Vein endothelial cell (primary cell): Measurements from ENCODE around the gene PACS2. TPM values are rescaled to one million over a fixed set of nuclear protein-coding genes. Genes with fewer than 3 reads are reported as not detected.

Experiments
- total RNA-seq: library from RNA; depleted of rRNA; stranded (reverse); fragments of >200 nt; gene quantifications from 2 replicates; pipeline ENCODE4 v1.2.3, GENCODE V29; 2012

The PACS2 gene
- total RNA-seq: 69.9 and 99.9 TPM in 2 replicates

DNA sequence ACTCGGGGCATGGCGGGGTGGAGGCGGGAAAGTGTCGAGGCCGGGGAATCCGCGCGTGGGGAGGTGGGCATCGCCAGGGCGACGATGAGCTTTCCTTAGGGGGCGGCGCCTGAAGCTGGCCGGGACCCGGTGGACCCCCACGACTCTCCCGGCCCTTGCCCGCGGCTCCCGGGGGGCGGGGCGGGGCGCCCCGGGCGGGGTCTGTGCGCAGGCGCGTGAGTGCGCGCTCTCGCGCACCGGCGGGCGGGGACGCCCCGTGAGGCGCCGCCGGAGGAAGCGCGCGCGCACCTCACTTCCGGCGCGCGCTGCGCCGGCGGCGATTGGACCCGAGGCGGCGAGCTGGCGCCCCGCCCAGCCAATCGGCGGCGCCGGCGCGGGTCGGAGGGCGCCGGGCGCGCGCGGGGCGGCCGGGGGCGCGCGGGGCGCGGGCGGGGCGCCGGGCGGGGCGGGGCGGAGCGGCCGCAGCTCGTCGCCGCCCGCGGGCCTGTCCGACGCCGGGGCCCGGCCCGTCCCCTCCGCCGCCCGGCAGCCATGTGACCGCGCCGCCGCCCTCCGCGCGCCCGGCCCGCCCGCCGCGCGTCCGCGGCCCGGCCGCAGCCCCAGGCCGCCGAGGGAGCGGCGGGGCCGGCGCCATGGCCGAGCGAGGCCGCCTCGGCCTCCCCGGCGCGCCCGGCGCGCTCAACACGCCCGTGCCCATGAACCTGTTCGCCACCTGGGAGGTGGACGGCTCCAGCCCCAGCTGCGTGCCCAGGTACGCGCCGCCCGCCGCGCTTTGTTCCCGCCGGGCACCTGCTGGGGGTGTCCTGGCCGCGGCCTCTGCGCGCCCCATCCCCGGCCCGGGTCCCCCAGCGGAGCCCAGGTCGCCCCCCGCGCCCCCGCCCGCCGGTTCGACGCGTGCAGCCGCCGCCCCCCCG is at the start of gene PACS2:
Gene PACS2, plus strand, starts transcription at position 462 of the 914 bp plus-strand sequence. Its CDS starts 171 bp downstream, at position 633.

DNA sequence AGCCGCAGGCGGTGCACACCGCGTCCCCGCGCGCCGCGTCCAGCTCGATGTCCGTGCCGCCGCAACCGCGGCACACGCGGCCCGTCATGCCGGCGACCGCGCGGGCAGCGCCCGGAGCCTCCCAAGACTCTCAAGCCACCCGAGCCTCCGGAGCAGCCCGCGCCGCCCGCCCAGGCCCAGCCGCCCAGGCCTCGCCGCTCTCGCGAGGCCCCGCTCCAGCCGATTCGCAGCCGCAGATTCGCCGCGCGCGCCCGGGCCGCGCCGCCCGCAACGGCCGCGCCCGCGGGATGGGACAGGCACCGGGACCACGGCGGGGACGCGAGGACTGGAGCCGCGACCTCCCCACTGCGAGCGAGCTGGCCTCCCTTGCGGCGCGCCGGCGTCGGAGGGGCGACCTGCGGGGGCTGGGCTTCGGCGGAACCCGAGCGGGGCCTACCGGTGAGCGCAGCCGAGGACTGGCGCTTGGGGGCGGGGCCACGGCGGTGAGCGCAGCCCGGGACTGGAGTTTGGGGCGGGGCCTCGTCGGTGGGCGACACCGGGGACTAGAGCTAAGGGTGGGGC is 13.9 kb upstream of the PACS2 start, which contains the start of gene BRF1:
Gene BRF1, minus strand, starts transcription at position 460 of the 561 bp plus-strand sequence. Its CDS starts 372 bp downstream, at position 88.

DNA sequence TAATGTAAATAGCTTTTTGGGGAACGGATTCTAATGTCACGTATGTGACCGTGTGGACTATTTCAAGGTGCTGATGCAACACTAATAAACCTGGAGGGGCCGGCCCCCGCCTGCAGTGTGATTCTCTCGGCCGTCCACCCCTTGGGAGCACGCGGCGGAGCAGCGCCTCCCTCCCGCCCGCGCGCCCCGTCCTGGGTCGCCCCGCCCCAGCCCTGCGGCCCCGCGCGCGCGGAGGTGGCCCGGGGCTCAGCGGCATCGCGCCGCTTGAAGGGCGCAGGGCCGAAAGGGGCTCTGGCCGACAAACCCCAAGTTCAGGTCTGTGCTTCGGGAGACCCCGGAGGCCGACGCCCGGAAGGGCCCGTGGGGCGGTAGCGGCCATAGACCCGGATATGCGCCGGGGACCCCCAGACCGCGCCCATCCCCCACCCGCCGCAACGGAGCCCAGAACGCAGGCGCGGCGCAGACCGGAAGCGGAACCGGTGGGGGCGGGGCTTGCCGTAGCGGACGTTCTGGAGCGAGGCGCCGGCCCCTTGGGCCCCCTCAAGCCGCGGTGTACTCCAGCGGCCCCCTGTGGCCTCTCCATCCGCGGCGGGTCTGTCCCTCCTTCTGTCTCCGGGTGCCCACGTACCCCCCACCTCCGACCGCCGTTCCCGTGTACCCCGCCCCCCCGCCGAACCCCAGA is 83.6 kb downstream of the PACS2 start, which contains the start of gene TEX22:
Gene TEX22, plus strand, starts transcription at position 495 of the 682 bp plus-strand sequence. CDS start 803 bp downstream, outside the sequence.

DNA sequence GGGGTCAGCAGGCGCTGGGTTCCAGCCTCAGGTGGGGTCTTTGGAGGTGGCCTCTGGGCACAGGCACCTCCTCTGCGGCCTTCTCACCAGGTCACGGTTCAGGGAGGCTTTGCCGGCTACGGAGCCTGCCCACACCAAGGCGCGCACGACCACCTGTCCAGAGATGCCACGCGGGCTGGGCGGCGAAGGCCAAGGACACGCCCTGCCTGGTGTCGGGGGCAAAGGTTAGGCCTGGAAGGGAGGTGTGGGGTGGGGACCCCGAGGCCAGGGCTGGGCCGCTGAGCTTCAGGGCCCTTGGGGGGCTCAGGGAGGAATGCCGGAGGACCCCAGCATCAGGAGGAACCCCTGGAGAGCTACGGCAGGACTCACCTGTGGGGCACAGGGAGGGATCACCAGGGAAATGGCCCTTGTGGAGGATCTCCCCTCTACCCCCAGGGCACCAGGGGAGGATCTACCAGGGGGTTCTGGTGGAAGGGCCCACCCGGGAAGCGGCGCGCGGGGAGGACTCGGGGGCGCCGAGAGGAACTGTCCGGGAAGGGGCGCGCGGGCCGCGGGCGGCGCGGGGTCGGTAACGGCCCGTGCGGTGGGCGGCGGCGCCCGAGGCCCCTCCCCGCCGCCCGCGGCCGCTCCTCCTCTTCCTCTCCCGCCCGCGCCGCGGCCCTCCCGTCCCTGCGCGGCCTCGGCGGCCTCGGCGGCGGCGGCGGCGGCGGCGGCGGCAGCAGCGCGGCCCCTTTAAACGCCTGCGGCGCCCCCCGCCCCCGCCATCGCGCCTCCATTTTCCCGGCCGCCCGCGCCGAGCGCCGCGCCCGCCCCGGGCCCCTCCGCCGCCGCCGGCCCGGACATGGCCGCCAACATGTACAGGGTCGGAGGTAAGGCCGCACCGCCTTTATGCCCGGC is 104.9 kb downstream of the PACS2 start, which contains the start of gene MTA1:
Gene MTA1, plus strand, starts transcription at position 633 of the 897 bp plus-strand sequence. Its CDS starts 209 bp downstream, at position 842.

Other genes with a start within 250 kb of the PACS2 start
- not detected in 2 replicates for gene GPR132, start 249.3 kb upstream of the PACS2 start, total RNA-seq
- gene JAG2, start 146.0 kb upstream of the PACS2 start, total RNA-seq: 47.0 and 50.1 TPM in 2 replicates
- gene NUDT14, start 133.4 kb upstream of the PACS2 start, total RNA-seq: 36.2 and 72.2 TPM in 2 replicates
- gene BTBD6, start 66.2 kb upstream of the PACS2 start, total RNA-seq: 58.2 and 58.8 TPM in 2 replicates
- 49.3 and 56.0 TPM in 2 replicates for gene BRF1, start 13.7 kb upstream of the PACS2 start, total RNA-seq
- 0.10 TPM in 1 of 2 replicates, not detected in the other for gene TEX22, start 83.8 kb downstream of the PACS2 start, total RNA-seq
- 78.7 and 121 TPM in 2 replicates for gene MTA1, start 105.1 kb downstream of the PACS2 start, total RNA-seq
- gene CRIP2, start 160.1 kb downstream of the PACS2 start, total RNA-seq: 236 and 296 TPM in 2 replicates
- 1.1 and 2.0 TPM in 2 replicates for gene CRIP1, start 172.1 kb downstream of the PACS2 start, total RNA-seq
- gene TEDC1, start 176.5 kb downstream of the PACS2 start, total RNA-seq: 11.1 and 15.9 TPM in 2 replicates
- gene TMEM121, start 211.8 kb downstream of the PACS2 start, total RNA-seq: 5.6 and 6.2 TPM in 2 replicates